ENCODE measurements around the gene IGSF21. TPM values are rescaled to one million over a fixed set of nuclear protein-coding genes. Genes with fewer than 3 reads are reported as not detected.
A peak's percentile ranks its signal among the peaks of the same experiment; 100 is the strongest.

IGSF21 gene
- total RNA-seq, 2 donors from 2014 or later: 0.37 to 0.40 TPM

DNA sequence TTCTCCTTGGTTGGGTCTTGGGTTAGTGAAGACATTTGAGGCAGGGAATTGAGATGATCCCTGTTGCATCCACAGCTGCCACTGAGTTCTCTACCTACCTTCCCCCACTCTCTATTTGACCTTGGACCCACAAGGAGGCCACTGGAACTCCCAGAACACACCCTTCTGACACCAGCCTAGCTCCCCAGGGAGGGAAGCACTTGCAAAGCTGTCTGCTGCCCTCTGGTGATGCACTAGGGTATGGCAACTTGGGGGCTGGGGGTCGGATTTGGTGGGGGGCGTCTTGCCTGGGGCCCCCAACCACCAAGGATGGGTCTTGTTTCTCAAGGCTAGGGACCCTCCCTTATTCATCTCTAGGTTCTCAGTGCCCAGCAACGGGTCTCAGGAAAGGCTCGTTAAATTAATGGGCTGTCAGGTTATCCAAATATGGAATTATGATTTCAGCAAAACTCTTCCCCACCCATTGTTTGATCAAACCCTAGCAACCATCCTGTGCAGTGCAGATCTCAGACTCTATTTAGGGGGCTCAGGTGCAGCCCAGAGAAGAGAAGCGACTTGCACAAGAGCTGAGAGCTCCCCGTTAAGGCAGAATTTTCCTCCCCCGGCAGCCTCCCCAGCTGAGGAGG, 195.3 kb downstream of the IGSF21 start:
- H3K36me3 ChIP-seq: no peaks in the 10 kb centered on the region
- no peaks in the 10 kb centered on the region for H3K4me1 ChIP-seq
- no peak overlapping the region for H3K9ac ChIP-seq (ENCODE audit: low read depth in 2 of 2, low read length in 2 of 2)
- DNase-seq: peak; percentile 35
- TF ChIP-seq, protein P1, sequence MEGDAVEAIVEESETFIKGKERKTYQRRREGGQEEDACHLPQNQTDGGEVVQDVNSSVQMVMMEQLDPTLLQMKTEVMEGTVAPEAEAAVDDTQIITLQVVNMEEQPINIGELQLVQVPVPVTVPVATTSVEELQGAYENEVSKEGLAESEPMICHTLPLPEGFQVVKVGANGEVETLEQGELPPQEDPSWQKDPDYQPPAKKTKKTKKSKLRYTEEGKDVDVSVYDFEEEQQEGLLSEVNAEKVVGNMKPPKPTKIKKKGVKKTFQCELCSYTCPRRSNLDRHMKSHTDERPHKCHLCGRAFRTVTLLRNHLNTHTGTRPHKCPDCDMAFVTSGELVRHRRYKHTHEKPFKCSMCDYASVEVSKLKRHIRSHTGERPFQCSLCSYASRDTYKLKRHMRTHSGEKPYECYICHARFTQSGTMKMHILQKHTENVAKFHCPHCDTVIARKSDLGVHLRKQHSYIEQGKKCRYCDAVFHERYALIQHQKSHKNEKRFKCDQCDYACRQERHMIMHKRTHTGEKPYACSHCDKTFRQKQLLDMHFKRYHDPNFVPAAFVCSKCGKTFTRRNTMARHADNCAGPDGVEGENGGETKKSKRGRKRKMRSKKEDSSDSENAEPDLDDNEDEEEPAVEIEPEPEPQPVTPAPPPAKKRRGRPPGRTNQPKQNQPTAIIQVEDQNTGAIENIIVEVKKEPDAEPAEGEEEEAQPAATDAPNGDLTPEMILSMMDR (IDR thresholded peaks at IDR 0.05): peak; percentile 46
- intact Hi-C loops (cut with DNase I): loop anchor here (5.0 kb wide), 1 partner anchor 274 kb away; no protein-coding TSS in a partner anchor
- H3K27ac ChIP-seq: no peak overlapping the region
- no peak overlapping the region for H3K4me3 ChIP-seq
- H3K9me3 ChIP-seq: no peaks in the 10 kb centered on the region
- no peaks in the 10 kb centered on the region for H3K27me3 ChIP-seq

DNA sequence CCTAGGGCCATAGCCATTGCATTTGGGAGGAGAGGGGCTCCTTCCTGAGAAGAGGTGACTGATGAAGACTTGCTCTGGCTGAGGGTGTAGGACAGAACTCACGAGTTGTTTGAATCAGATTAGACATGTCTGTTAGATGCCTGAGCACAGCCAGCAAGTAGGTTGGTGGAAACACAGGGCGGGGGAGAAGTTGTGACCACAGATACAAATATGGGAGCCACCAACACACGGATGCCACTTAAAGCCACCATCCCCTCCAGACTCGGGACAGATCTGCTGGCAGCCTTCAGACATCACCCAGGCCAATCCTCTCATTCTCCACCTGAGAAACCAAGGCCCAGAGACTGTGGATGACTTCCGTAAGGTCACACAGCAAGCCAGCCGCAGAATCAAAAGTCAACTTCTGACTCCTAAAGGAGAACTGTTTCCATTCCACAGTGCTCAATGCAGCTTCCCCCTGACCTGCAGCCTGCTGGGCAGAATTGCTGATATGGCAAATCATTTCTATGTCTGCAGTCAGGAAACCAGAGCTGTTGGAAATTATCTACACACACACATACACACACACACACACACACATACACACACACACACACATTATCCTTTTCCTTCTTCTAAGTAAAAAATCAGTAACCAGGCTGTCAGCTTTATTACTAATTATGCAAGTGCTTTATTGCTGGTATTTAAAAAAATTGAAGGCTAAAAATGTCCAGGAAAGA, 196.7 kb downstream of the IGSF21 start:
- no peak overlapping the region for H3K4me3 ChIP-seq
- H3K27me3 ChIP-seq: no peaks in the 10 kb centered on the region
- no peaks in the 10 kb centered on the region for H3K9me3 ChIP-seq
- intact Hi-C loops (cut with DNase I): loop anchor here (5.0 kb wide), 1 partner anchor 273 kb away; no protein-coding TSS in a partner anchor
- TF ChIP-seq, protein P1 (IDR thresholded peaks at IDR 0.05): no peak
- H3K27ac ChIP-seq: no peak overlapping the region
- H3K36me3 ChIP-seq: no peaks in the 10 kb centered on the region
- H3K9ac ChIP-seq (ENCODE audit: low read depth in 2 of 2, low read length in 2 of 2): no peak overlapping the region
- H3K4me1 ChIP-seq: no peaks in the 10 kb centered on the region
- no peak for DNase-seq

DNA sequence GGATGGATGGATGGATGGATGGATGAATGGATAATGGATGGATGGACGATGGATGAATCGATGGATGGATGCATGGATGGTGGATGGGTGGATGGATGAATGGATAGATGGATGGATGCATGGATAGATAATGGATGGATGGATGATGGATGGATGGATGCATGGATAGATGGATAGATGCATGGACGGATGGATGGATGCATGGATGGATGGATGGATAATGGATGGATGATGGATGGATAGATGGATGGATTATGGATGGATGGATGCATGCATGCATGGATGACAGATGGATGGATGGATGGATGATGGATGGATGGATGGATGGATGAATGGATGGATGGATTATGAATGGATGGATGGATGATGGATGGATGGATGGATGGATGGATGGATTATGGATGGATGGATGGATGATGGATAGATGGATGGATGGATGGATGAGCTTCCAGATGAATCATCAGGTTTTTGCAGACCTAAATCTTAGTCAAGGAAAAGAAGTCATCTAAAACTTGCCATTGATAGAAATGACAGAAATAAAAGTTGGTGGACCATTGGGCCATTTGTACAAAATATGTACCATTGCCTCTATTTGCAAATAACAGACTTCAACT, 197.7 kb downstream of the IGSF21 start:
- Histone ChIP-seq H3K4me1 (no peaks in the 10 kb centered on the region), H3K27ac (no peak overlapping the region), H3K36me3 (no peaks in the 10 kb centered on the region), H3K27me3 (no peaks in the 10 kb centered on the region), H3K9me3 (no peaks in the 10 kb centered on the region), H3K4me3 (no peak overlapping the region), H3K9ac (ENCODE audit: low read depth in 2 of 2, low read length in 2 of 2) (no peak overlapping the region)
- TF ChIP-seq, protein P1 (IDR thresholded peaks at IDR 0.05): no peak
- intact Hi-C loops (cut with DNase I): no loop called here
- DNase-seq: no peak

- Histone ChIP-seq H3K9ac (ENCODE audit: low read depth in 2 of 2, low read length in 2 of 2) (no peak overlapping the region), H3K4me3 (no peak overlapping the region), H3K4me1 (no peaks in the 10 kb centered on the region), H3K36me3 (no peaks in the 10 kb centered on the region), H3K27ac (no peak overlapping the region), H3K9me3 (no peaks in the 10 kb centered on the region), H3K27me3 (no peaks in the 10 kb centered on the region)
- TF ChIP-seq, protein P1 (IDR thresholded peaks at IDR 0.05): no peak
- intact Hi-C loops (cut with DNase I): no loop called here
- DNase-seq: no peak
These were observed 199.8 kb downstream of the IGSF21 start for GRCh38 chr1:18307329-18307898.

DNA sequence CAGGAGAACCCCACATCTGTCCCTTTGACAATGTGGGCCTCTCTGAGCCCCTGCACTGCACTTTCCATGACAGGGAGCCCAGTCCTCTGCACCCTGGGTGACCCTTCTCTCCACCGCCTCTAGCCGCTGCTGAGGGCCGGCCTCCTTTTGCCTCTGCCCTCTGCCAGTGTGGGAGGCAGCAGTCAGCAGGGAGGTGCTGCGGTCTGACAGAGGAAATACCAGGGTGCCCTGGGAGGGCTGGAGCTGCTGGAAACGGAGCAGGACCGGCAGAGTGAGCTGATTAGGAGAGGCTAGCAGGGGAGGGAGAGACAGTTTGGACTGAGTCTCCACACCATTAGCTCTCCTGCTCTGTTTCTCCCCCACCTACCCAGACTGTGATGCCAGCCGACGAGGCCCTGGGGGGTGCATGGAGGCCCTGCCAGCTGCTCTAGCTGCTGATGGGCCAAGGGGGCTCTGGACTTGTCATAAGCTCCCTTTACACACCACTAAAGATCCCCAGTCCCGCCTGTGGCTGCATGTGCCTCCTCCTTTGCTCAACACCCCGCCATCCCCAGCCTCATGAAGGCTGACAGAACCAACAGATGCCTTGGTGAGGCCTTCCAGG, 202.1 kb downstream of the IGSF21 start:
- no peaks in the 10 kb centered on the region for H3K4me1 ChIP-seq
- DNase-seq: no peak
- no peaks in the 10 kb centered on the region for H3K36me3 ChIP-seq
- H3K27ac ChIP-seq: no peak overlapping the region
- H3K27me3 ChIP-seq: no peaks in the 10 kb centered on the region
- TF ChIP-seq, protein P1 (IDR thresholded peaks at IDR 0.05): no peak
- intact Hi-C loops (cut with DNase I): no loop called here
- H3K9ac ChIP-seq (ENCODE audit: low read depth in 2 of 2, low read length in 2 of 2): no peak overlapping the region
- H3K9me3 ChIP-seq: no peaks in the 10 kb centered on the region
- no peak overlapping the region for H3K4me3 ChIP-seq
